Thymus (tissue), 11 donors: ENCODE data around the gene SRXN1. TPM values are rescaled to one million over a fixed set of nuclear protein-coding genes. Genes with fewer than 3 reads are reported as not detected.
"Not testable (repeated sequence)": the region's sequence is repeated elsewhere in the genome, so short reads cannot be mapped to it uniquely, and the experiment has no call there.

ENCODE experiments used
- DNase-seq, 9 donors: peaks; one replicate each; pipeline ENCODE4 v3.0.0-alpha.2; 2013; ENCODE audit warnings: low spot score in 9 of 9, low read depth in 6 of 9, missing footprints in 1 of 9
- H3K27ac ChIP-seq, 2 donors: one replicate each; pipeline ENCODE4 v1.5.1; 2013; ENCODE audit warnings: control low read depth in 1 of 2, low read depth in 1 of 2, low read length in 1 of 2, mild to moderate bottlenecking in 1 of 2, moderate library complexity in 1 of 2
- H3K27me3 ChIP-seq, 2 donors: one replicate each; pipeline ENCODE4 v1.5.1; 2013; ENCODE audit warnings: low read length in 1 of 2; ENCODE audit not compliant: control insufficient read depth in 2 of 2, insufficient read depth in 1 of 2
- H3K36me3 ChIP-seq, 2 donors: one replicate each; pipeline ENCODE4 v1.5.1; 2013; ENCODE audit warnings: low read length in 1 of 2, mild to moderate bottlenecking in 1 of 2, moderate library complexity in 1 of 2; ENCODE audit not compliant: control insufficient read depth in 2 of 2, insufficient read depth in 2 of 2
- H3K4me1 ChIP-seq, 2 donors: one replicate each; pipeline ENCODE4 v1.5.1; 2013; ENCODE audit warnings: low read length in 2 of 2; ENCODE audit not compliant: control insufficient read depth in 2 of 2, insufficient read depth in 2 of 2
- H3K4me3 ChIP-seq, 2 donors: one replicate each; pipeline ENCODE4 v1.5.1; 2013; ENCODE audit warnings: low read length in 2 of 2, control low read depth in 1 of 2, mild to moderate bottlenecking in 1 of 2
- H3K9me3 ChIP-seq, 2 donors: one replicate each; pipeline ENCODE4 v1.5.1; 2013; ENCODE audit warnings: low read length in 1 of 2, mild to moderate bottlenecking in 1 of 2; ENCODE audit not compliant: control insufficient read depth in 2 of 2, insufficient read depth in 1 of 2
- WGBS: extraction: QIAGEN DNeasy Blood & Tissue Kit; methylation state at CpG from one replicate; pipeline ENCODE4 v1.1.7; 2013; 5-methylcytosine and 5-hydroxymethylcytosine counted together
- polyA plus RNA-seq: library from polyadenylated mRNA; stranded (reverse); fragments of 200-250 nt; gene quantifications from one replicate; pipeline ENCODE4 v1.2.3, GENCODE V29; 2013
- total RNA-seq: library from RNA; stranded (reverse); fragments of 120-200 nt; gene quantifications from one replicate; pipeline ENCODE4 v1.2.4, GENCODE V29; 2013
- donor health status: healthy.

The SRXN1 gene
- total and polyA plus RNA-seq, 2 donors: 3.5 to 10.8 TPM

DNA sequence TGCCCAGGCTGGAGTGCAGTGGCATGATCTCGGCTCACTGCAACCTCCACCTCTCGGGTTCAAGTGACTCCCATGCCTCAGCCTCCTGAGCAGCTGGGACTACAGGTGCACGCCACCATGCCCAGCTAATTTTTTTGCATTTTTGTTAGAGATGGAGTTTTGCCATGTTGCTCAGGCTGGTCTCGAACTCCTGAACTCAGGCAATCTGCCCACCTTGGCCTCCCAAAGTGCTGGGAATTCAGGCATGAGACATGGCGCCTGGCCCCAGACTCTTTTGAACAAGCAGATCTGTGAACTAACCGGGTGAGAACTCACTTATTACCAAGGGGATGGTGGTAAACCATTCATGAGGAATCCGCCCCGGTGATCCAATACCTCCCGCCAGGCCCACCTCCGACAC is 40.8 kb upstream of the SRXN1 start:
- DNase-seq, H3K36me3 ChIP-seq, H3K27ac ChIP-seq, H3K27me3 ChIP-seq, H3K4me1 ChIP-seq, H3K9me3 ChIP-seq, H3K4me3 ChIP-seq: not testable (repeated sequence)
- WGBS: 96% methylated on average over 10 of the region's 10 CpGs

DNA sequence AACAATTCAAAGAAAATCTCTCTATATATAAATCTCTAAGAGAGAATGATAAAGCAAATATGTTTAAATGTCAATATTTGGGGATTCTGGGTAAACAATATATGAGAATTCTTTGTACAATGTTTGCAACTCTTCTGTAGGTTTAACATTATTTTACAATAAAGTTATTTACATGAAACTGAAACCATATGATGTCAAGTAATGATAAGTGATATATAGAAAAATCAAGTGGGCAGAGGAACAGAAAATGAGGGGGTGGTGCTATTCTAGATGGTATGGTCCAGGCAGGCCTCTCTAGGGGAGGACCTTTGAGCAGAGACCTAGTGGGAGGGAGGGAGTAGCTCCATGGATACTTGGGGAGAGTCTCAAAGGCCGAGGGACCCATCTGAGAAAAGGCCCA is 39.0 kb upstream of the SRXN1 start:
- Histone ChIP-seq H3K27ac (no peak overlapping the region), H3K9me3 (no peaks in the 10 kb centered on the region), H3K4me3 (no peak overlapping the region), H3K27me3 (peaks cover 0 to 12% of the 10 kb centered on the region in 2 donors), H3K4me1 (no peaks in the 10 kb centered on the region), H3K36me3 (no peaks in the 10 kb centered on the region)
- DNase-seq: no peak
- 87% methylated on average over 1 of the region's 1 CpG for WGBS

DNA sequence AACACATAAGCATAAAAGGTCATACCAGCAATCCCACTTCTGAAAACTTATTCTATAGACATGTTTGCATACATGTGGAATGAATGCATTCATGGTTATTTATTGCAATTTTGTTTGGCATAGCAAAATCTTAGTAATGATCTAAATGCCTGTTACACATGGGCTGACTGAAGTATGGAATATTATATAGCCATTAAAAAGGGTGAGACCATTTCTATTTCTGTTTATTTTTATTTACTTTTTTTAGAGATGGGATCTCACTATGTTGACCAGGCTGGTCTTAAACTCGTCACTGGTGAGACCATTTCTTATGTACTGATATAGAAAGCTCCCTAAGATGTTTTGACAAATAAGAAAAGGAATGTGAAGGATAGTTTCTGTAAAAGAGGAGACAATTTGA is 36.9 kb upstream of the SRXN1 start:
- peaks cover 0 to 12% of the 10 kb centered on the region in 2 donors for H3K27me3 ChIP-seq
- no peaks in the 10 kb centered on the region for H3K9me3 ChIP-seq
- 73% methylated on average over 1 of the region's 1 CpG for WGBS
- H3K36me3 ChIP-seq: no peaks in the 10 kb centered on the region
- no peak overlapping the region for H3K4me3 ChIP-seq
- DNase-seq: no peak
- no peak overlapping the region for H3K27ac ChIP-seq
- no peaks in the 10 kb centered on the region for H3K4me1 ChIP-seq

DNA sequence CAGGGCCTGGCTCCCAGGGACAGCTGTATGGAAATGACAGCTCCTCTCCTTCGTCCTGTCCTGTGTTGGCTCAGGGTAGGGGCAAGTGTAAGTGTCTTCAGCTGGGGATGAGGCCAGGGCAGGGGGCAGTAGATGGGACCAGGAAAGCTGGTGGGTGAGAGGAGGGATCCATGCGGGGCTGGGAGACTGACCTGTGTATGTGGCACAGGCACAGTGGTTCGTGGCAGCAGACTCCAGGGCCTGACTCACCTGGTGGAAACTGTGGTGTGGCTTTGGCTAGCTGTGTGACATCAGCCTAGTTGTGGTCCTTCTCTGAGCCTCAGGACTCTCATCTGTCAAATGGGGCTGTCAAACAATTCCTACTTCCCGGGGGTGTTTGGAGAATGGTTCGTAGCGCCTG is 36.3 kb upstream of the SRXN1 start:
- Histone ChIP-seq H3K27ac (no peak overlapping the region), H3K27me3 (peaks cover 0 to 12% of the 10 kb centered on the region in 2 donors), H3K9me3 (no peaks in the 10 kb centered on the region), H3K4me3 (no peak overlapping the region), H3K36me3 (no peaks in the 10 kb centered on the region), H3K4me1 (no peaks in the 10 kb centered on the region)
- 91% methylated on average over 6 of the region's 6 CpGs for WGBS
- no peak for DNase-seq

DNA sequence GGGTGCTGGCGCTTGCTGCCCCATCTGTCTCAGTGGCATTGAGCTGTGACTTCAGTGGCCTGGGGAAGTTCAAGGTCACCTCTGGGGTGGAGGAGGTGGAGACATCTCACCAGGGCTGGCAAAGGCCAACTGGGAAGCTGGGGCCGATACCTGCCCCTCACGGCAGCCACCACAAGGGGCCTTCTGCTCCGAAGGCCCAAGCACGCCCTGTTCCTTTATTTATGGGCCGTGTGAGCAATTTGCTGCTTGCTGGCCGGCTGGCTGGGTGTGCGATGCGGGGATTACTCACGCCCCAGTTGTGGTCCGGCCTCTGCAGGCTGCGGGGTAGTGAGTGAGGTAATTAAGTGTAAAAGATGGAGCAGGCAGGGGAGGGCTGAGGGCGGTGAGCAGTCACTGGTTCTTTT is 35.8 kb upstream of the SRXN1 start:
- no peak for DNase-seq
- peaks cover 0 to 12% of the 10 kb centered on the region in 2 donors for H3K27me3 ChIP-seq

DNA sequence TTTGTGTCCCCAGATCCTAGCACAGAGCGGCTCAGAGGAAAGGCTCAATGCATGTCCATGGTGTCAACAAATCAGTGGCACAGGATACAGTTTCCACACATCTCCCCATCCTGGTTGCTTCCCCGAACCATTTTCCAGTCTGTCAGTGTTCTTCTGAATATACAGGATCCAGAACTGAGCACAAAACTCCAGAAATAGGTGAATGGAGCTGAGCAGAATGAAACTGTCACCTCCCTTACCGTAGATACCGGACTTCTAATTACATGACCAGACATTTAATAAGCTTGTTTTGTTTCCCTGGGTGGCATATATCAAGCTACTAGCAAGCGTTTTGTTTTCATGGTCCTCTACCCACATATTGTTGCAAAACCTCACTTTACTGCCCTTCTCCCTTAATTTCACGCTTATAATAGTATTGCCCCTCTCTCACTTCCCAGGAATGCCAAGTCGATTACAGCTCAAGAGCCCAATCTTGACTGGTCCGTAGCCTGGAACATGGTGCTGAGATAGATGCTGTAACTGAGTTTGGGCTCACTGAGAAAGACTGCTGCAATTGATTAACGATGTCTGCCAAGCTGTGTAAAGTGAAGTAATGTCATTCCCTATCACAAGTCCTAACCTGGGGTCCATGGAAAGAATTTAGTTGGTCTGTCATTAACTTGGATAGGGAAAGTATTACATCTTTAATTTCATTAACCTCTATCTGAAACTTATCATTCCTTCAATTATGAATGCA is 34.6 kb upstream of the SRXN1 start:
- no peak for DNase-seq
- 89% methylated on average over 9 of the region's 9 CpGs for WGBS
- Histone ChIP-seq H3K36me3 (no peaks in the 10 kb centered on the region), H3K9me3 (no peaks in the 10 kb centered on the region), H3K27ac (no peak overlapping the region), H3K27me3 (peaks cover 0 to 12% of the 10 kb centered on the region in 2 donors), H3K4me3 (no peak overlapping the region), H3K4me1 (no peaks in the 10 kb centered on the region)

More for the DNA sequence above, 35.8 kb upstream of the SRXN1 start:
- H3K27ac ChIP-seq: no peak overlapping the region
- no peaks in the 10 kb centered on the region for H3K9me3 ChIP-seq
- H3K4me1 ChIP-seq: no peaks in the 10 kb centered on the region
- H3K36me3 ChIP-seq: no peaks in the 10 kb centered on the region
- H3K4me3 ChIP-seq: no peak overlapping the region
- WGBS: 83% methylated on average over 13 of the region's 13 CpGs

GRCh38 chr20:684676-685319 is 31.8 kb upstream of the SRXN1 start:
- DNase-seq: no peak
- Histone ChIP-seq H3K36me3 (no peaks in the 10 kb centered on the region), H3K4me1 (no peaks in the 10 kb centered on the region), H3K4me3 (no peak overlapping the region), H3K27ac (no peak overlapping the region), H3K9me3 (no peaks in the 10 kb centered on the region), H3K27me3 (peaks cover under 1 to 17% of the 10 kb centered on the region in 2 donors)
- WGBS: 94% methylated on average over 4 of the region's 4 CpGs

DNA sequence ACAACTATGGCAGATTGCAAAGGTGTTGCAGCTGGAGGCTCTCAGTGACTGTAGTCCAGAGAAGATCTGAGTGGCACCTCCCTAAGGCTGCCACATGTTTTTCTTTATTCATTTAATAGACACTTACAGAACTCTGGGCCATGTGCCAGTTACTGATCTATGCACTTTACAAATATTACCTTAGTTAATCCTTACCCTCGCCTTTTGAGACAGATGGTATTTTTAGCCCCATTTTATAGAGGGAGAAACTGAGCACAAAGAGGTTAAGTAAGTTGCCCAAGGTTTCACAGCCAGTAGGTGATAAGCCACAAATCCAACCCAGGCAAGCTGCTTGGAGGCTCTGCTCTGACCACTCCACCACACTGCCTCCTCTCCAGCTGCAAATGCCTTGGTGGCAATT is 29.1 kb upstream of the SRXN1 start:
- no peak for DNase-seq
- Histone ChIP-seq H3K27ac (no peak overlapping the region), H3K4me1 (no peaks in the 10 kb centered on the region), H3K4me3 (no peak overlapping the region), H3K9me3 (no peaks in the 10 kb centered on the region), H3K27me3 (peaks cover 14 to 19% of the 10 kb centered on the region in 2 donors), H3K36me3 (no peaks in the 10 kb centered on the region)
- 94% methylated on average over 1 of the region's 1 CpG for WGBS

DNA sequence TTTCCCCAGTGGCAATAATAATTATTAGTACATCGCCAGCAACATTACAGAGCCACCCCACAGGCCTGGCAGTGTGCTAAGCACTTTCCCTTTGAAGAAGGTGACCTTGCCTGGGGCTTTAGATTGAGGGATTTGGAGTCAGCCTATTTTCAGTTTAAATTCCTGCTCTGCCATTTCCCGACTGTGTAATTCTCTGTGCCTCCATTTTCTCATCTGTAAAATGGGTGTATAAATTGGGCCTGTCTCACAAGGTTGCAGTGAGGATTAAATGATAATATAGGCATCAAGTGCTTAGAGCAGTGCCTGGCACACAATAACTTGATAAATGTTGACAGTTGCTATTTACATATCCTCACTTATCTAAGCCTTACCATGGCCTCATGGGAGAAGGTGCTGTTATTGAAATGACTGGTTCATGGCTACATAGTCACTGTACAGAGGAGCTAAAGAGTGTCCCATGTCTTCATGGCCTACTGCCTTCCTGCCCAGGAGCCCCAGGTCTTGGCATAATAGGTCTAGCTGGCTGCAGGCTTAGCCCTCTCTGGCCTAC is 27.7 kb upstream of the SRXN1 start:
- Histone ChIP-seq H3K27me3 (peaks cover 27 to 33% of the 10 kb centered on the region in 2 donors), H3K36me3 (no peaks in the 10 kb centered on the region), H3K27ac (no peak overlapping the region), H3K9me3 (no peaks in the 10 kb centered on the region), H3K4me3 (no peak overlapping the region), H3K4me1 (peaks cover 0 to 2% of the 10 kb centered on the region in 2 donors)
- no peak for DNase-seq
- WGBS: 92% methylated on average over 2 of the region's 2 CpGs
